Astrocyte (in vitro differentiated cells and primary cell): ENCODE measurements around the gene JUN.

Experiments
- CTCF ChIP-seq: IDR thresholded peaks from 2 replicates; pipeline ENCODE4 v1.5.1; 2011; ENCODE audit warnings: low read depth, mild to moderate bottlenecking, inconsistent platforms, low read length, moderate library complexity; ENCODE audit not compliant: insufficient read depth
- EZH2 ChIP-seq: IDR thresholded peaks from 2 replicates; pipeline ENCODE4 v1.6.1; 2012; ENCODE audit warnings: mild to moderate bottlenecking, low read length, inconsistent platforms; ENCODE audit not compliant: insufficient read depth

GRCh38 chr1:58783993-58784757 is at the start of gene JUN:
- TF ChIP-seq CTCF, result no peak
- TF ChIP-seq EZH2, result no peak
